Endothelial cell of umbilical vein (primary cell): ENCODE results near the gene PTGFRN.

Source experiments
- CTCF ChIP-seq, 2 donors: IDR thresholded peaks; 1 replicate in 1 of 2; 2 replicates in 1 of 2; pipeline ENCODE4 v1.5.1; 2011; ENCODE audit warnings: low read length in 2 of 2, mild to moderate bottlenecking in 2 of 2, moderate library complexity in 2 of 2, control low read depth in 1 of 2, inconsistent platforms in 1 of 2, low read depth in 1 of 2; ENCODE audit not compliant: insufficient read depth in 1 of 2; ENCODE audit errors: extremely low read depth in 1 of 2
- EZH2 ChIP-seq: IDR thresholded peaks from 2 replicates; pipeline ENCODE4 v1.6.1; 2012; ENCODE audit warnings: borderline replicate concordance, low read depth, mild to moderate bottlenecking, moderate library complexity, low read length, inconsistent platforms; ENCODE audit not compliant: severe bottlenecking
- POLR2A ChIP-seq: IDR thresholded peaks from 2 replicates; pipeline ENCODE4 v1.6.1; 2012; ENCODE audit warnings: low read depth, mild to moderate bottlenecking, control low read depth, low read length
- POLR2AphosphoS5 ChIP-seq: IDR thresholded peaks from 2 replicates; pipeline ENCODE4 v1.6.1; 2012; ENCODE audit warnings: low read depth, mild to moderate bottlenecking, control low read depth, low read length, moderate library complexity; ENCODE audit not compliant: insufficient read depth
- TF ChIP-seq, protein P1 (sequence below): IDR thresholded peaks from 2 replicates; pipeline ENCODE4 v1.6.1; 2011; ENCODE audit not compliant: insufficient read depth, insufficient read length

- TF ChIP-seq POLR2AphosphoS5 (no peak), POLR2A (no peak), CTCF (IDR thresholded peaks at IDR 0.05; ENCODE audit: extremely low read depth in 1 of 2, insufficient read depth in 1 of 2, low read depth in 1 of 2, low read length in 2 of 2) (no peak), EZH2 (no peak)
- TF ChIP-seq, protein P1, sequence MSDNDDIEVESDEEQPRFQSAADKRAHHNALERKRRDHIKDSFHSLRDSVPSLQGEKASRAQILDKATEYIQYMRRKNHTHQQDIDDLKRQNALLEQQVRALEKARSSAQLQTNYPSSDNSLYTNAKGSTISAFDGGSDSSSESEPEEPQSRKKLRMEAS: no peak
Measured at GRCh38 chr1:116999596-116999995, 89.9 kb downstream of the PTGFRN start.
